Stimulated activated CD8-positive, alpha-beta memory T cell treated with anti-CD3 and anti-CD28 coated beads, Interleukin-2, amount 100 ng/mL, for 1 hour (primary cell): ENCODE results near the gene LILRB4.
"Not testable (repeated sequence)": the region's sequence is repeated elsewhere in the genome, so short reads cannot be mapped to it uniquely, and the experiment has no call there.

Experiments used
- DNase-seq, 2 donors: peaks; one replicate each; pipeline ENCODE4 v3.0.0-alpha.2; 2020; ENCODE audit warnings: low read depth in 2 of 2

LILRB4 gene

GRCh38 chr19:54694648-54695047, 31.9 kb downstream of the LILRB4 start:
- DNase-seq: no peak

GRCh38 chr19:54696117-54696548, 33.3 kb downstream of the LILRB4 start:
- no peak for DNase-seq

GRCh38 chr19:54696766-54697165, 34.0 kb downstream of the LILRB4 start:
- no peak for DNase-seq

DNA sequence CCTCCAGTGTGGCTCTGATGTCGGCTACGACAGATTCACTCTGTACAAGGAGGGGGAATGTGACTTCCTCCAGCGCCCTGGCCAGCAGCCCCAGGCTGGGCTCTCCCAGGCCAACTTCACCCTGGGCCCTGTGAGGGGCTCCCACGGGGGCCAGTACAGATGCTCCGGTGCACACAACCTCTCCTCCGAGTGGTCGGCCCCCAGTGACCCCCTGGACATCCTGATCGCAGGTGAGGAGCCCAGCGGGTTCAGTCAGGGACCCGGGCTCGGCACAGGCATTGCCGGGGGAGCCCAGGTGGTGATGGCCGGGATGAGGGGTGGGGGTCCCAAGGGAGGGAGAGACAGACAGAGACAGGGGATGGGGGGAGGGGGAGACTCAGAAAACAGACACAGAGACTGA, 34.9 kb downstream of the LILRB4 start:
- DNase-seq: not testable (repeated sequence)

DNA sequence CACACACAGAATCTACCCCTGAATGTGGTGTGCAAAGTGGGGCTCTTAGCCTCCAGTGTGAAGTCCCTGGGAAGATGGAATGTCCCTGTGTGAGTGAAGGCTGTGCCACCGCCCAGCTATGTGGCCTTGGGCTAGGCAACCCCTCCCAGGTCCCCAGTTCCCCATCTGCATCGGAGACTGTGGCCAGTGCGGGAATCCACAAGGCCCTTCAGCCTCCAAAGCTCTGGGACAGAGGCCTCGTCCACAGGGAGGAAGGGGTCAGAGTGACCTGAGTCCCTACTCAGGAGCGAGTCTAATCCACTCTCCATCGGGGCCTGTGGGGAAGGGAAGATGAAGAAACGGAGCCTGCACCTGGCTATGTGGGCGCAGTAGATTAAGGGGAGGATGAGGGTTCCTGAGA, 42.1 kb downstream of the LILRB4 start:
- no peak for DNase-seq

- no peak for DNase-seq
These were observed 45.2 kb downstream of the LILRB4 start for GRCh38 chr19:54707962-54708361.

DNA sequence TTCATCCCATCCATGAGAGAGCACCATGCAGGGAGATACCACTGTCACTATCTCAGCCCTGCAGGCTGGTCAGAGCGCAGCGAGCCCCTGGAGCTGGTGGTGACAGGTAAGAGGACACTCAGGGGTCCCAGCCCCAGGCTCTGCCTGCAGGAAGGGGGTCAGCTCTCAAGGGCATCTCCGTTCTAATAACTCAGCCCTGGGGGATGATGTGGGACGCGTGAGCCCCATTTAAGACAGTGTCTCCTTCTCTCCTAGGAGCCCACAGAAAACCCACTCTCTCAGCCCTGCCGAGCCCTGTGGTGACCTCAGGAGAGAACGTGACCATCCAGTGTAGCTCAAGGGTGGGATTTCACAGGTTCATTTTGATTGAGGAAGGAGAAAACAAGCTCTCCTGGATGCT, 46.0 kb downstream of the LILRB4 start:
- DNase-seq: no peak

DNA sequence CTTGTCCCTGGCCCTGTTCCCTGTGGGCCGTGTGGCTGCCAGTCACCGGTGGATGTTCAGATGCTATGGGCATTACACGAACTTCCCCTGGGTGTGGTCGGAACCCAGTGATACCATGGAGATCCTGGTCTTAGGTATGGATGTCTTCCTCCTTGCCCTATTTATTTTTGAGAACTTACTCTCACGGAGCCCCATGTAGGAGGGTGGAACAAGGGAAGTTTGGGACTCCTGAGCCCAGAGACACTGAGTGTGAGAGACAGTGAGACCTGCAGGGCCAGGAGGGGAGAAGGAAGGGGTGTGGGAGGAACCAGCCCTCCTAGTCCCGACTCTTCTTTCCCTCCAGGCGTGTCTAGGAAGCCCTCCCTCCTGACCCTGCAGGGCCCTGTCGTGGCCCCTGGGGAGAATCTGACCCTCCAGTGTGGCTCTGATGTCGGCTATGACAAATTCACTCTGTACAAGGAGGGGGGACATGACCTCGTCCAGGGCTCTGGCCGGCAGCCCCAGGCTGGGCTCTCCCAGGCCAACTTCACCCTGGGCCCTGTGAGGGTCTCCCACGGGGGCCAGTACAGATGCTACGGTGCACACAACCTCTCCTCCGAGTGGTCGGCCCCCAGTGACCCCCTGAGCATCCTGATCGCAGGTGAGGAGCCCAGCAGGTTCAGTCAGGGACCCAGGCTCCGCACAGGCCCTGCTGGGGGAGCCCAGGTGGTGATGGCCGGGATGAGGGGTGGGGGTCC, 46.6 kb downstream of the LILRB4 start:
- no peak for DNase-seq

DNA sequence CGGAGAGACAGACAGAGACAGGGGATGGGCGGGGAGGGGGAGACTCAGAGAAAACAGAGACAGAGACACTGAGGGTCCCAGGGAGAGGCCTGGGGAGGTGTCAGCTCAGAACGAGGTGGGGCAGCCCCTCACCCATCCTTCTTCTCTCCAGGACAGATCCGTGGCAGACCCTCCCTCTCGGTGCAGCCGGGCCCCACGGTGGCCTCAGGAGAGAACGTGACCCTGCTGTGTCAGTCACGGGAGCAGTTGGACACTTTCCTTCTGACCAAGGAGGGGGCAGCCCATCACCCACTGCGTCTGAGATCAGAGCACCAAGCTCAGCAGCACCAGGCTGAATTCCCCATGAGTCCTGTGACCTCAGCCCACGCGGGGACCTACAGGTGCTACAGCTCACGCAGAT, 47.2 kb downstream of the LILRB4 start:
- DNase-seq: not testable (repeated sequence)
